SK-N-SH (cell line): ENCODE measurements around the gene HYLS1. TPM values are rescaled to one million over a fixed set of nuclear protein-coding genes. Genes with fewer than 3 reads are reported as not detected.

Experiments used
- CTCF ChIA-PET: fragments of 300-600, 350-600 bp; formaldehyde crosslinking; extraction: SDS; loops from one replicate; lab custom pipeline; 2021; lab: Yijun Ruan, JAX
- POLR2A ChIA-PET: fragments of 350-600 bp; sonication (Branson Sonifier 250); formaldehyde crosslinking; extraction: SDS; loops from one replicate; lab custom pipeline; 2020; ENCODE audit warnings: antibody characterized with exemption, inconsistent platforms; lab: Yijun Ruan, JAX
- DNase-seq: peaks from one replicate; pipeline ENCODE4 v3.0.0; 2012
- H2AFZ ChIP-seq: fragments of 200-600 bp; sonication (generic); 2 replicates; pipeline ENCODE4 v1.8.1; 2016; ENCODE audit warnings: antibody characterized with exemption, mild to moderate bottlenecking, low read depth
- H3F3A ChIP-seq: fragments of 200-600 bp; sonication (generic); replicated peaks from 2 replicates; pipeline ENCODE3; 2016; ENCODE audit warnings: antibody characterized with exemption, mild to moderate bottlenecking; ENCODE audit not compliant: insufficient read depth
- H3K27ac ChIP-seq, 2 experiments: fragments of 200-500 bp in 1 of 2; fragments of 200-600 bp in 1 of 2; sonication (Bioruptor generic) in 1 of 2; sonication (generic), shearing (Covaris generic) in 1 of 2; 2 replicates each; pipeline versions ENCODE4 v1.5.1 to v1.6.1; 2014 to 2016; ENCODE audit warnings: low read depth in 2 of 2, inconsistent platforms in 1 of 2, low read length in 1 of 2, mild to moderate bottlenecking in 1 of 2, mixed read lengths in 1 of 2
- H3K27me3 ChIP-seq: fragments of 200-600 bp; sonication (generic), shearing (Covaris generic); 2 replicates; pipeline ENCODE4 v1.6.1; 2016; ENCODE audit warnings: mixed run types; ENCODE audit not compliant: insufficient read depth
- H3K36me3 ChIP-seq, 2 experiments: fragments of 200-500 bp in 1 of 2; fragments of 200-600 bp in 1 of 2; sonication (Bioruptor generic) in 1 of 2; sonication (generic) in 1 of 2; replicated peaks in 1 of 2; 2 replicates each; pipeline versions ENCODE3 to v1.5.1; 2014 to 2016; ENCODE audit warnings: low read length in 1 of 2, mild to moderate bottlenecking in 1 of 2; ENCODE audit not compliant: insufficient read depth in 2 of 2, control insufficient read depth in 1 of 2
- H3K4me1 ChIP-seq, 2 experiments: fragments of 200-500 bp in 1 of 2; fragments of 200-600 bp in 1 of 2; sonication (Bioruptor generic) in 1 of 2; sonication (generic), shearing (Covaris generic) in 1 of 2; 2 replicates each; pipeline versions ENCODE4 v1.5.1 to v1.6.1; 2014 to 2016; ENCODE audit warnings: low read depth in 1 of 2, low read length in 1 of 2, mixed run types in 1 of 2; ENCODE audit not compliant: insufficient read depth in 2 of 2, control insufficient read depth in 1 of 2
- H3K4me2 ChIP-seq: fragments of 200-600 bp; sonication (generic), shearing (Covaris generic); 2 replicates; pipeline ENCODE4 v1.6.1; 2017; ENCODE audit warnings: mixed run types
- H3K4me3 ChIP-seq, 2 experiments: fragments of 200-500 bp in 1 of 2; fragments of 200-600 bp in 1 of 2; sonication (Bioruptor generic) in 1 of 2; sonication (generic), shearing (Covaris generic) in 1 of 2; 2 replicates each; pipeline versions ENCODE4 v1.5.1 to v1.8.1; 2014 to 2016; ENCODE audit warnings: low read depth in 2 of 2, inconsistent platforms in 1 of 2, low read length in 1 of 2, mild to moderate bottlenecking in 1 of 2, mixed read lengths in 1 of 2, moderate library complexity in 1 of 2
- H3K79me2 ChIP-seq: fragments of 200-600 bp; sonication (generic); 2 replicates; pipeline ENCODE4 v1.8.1; 2017; ENCODE audit warnings: mild to moderate bottlenecking; ENCODE audit not compliant: insufficient read depth
- H3K9ac ChIP-seq: fragments of 200-600 bp; sonication (generic); 2 replicates; pipeline ENCODE4 v1.6.1; 2017; ENCODE audit warnings: mixed run types
- H3K9me2 ChIP-seq: fragments of 200-600 bp; sonication (generic); 2 replicates; pipeline ENCODE4 v1.6.1; 2017; ENCODE audit warnings: mixed run types
- H3K9me3 ChIP-seq: fragments of 200-600 bp; sonication (generic); 2 replicates; pipeline ENCODE4 v1.6.1; 2017; ENCODE audit warnings: mixed run types, mild to moderate bottlenecking, moderate library complexity
- H4K20me1 ChIP-seq: fragments of 200-600 bp; sonication (generic); 2 replicates; pipeline ENCODE4 v1.6.1; 2017; ENCODE audit warnings: mild to moderate bottlenecking, mixed run types; ENCODE audit not compliant: insufficient read depth
- CTCF ChIP-seq: fragments of 200-600 bp; sonication (generic); IDR thresholded peaks from 2 replicates; pipeline ENCODE4 v1.6.1; 2017; ENCODE audit warnings: antibody characterized with exemption, mild to moderate bottlenecking, moderate library complexity
- ELF1 ChIP-seq: IDR thresholded peaks from 2 replicates; pipeline ENCODE4 v1.4.0; 2012
- EP300 ChIP-seq, 2 experiments: IDR thresholded peaks; 2 replicates each; pipeline versions ENCODE4 v1.4.0 to v1.6.1; 2012; ENCODE audit warnings: borderline replicate concordance in 1 of 2, low read depth in 1 of 2, low read length in 1 of 2
- FOSL2 ChIP-seq: IDR thresholded peaks from 2 replicates; pipeline ENCODE4 v1.4.0; 2012; ENCODE audit warnings: low read depth, mild to moderate bottlenecking, moderate library complexity, borderline replicate concordance
- GABPA ChIP-seq: IDR thresholded peaks from 2 replicates; pipeline ENCODE4 v1.4.0; 2012; ENCODE audit warnings: low read depth, mild to moderate bottlenecking
- IRF3 ChIP-seq: fragments of 150-350 bp; IDR thresholded peaks from 2 replicates; pipeline ENCODE4 v1.6.1; 2016; ENCODE audit warnings: mild to moderate bottlenecking, low read depth, low read length
- JUND ChIP-seq: IDR thresholded peaks from 2 replicates; pipeline ENCODE4 v1.4.0; 2012
- RFX5 ChIP-seq: IDR thresholded peaks from 2 replicates; pipeline ENCODE4 v1.6.1; 2012; ENCODE audit warnings: mild to moderate bottlenecking, improper control_type of control experiment, low read length
- RXRA ChIP-seq: IDR thresholded peaks from 2 replicates; pipeline ENCODE4 v1.4.0; 2012; ENCODE audit warnings: low read depth, mild to moderate bottlenecking, borderline replicate concordance
- SMC3 ChIP-seq: IDR thresholded peaks from 2 replicates; pipeline ENCODE4 v1.6.1; 2012; ENCODE audit warnings: low read depth, low read length, improper control_type of control experiment
- TEAD4 ChIP-seq: IDR thresholded peaks from 2 replicates; pipeline ENCODE4 v1.4.0; 2012; ENCODE audit warnings: mild to moderate bottlenecking, borderline replicate concordance; ENCODE audit not compliant: insufficient read depth
- USF2 ChIP-seq: fragments of 150-350 bp; IDR thresholded peaks from 2 replicates; pipeline ENCODE4 v1.6.1; 2017; ENCODE audit warnings: antibody characterized with exemption, low read length, low read depth, borderline replicate concordance
- WGBS: methylation state at CpG from one replicate; pipeline ENCODE4 v1.1.6; 2017; ENCODE audit warnings: low lambda C conversion rate; 5-methylcytosine and 5-hydroxymethylcytosine counted together
- polyA plus RNA-seq, 3 experiments: library from polyadenylated mRNA; depleted of rRNA; stranded (reverse); fragments of >200 nt; gene quantifications; 2 replicates each; pipeline ENCODE4 v1.2.3, GENCODE V29; 2012
- TF ChIP-seq, protein P1 (sequence below): IDR thresholded peaks from 2 replicates; pipeline ENCODE4 v1.4.0; 2012; ENCODE audit warnings: low read depth, borderline replicate concordance
- TF ChIP-seq, protein P2 (sequence below): IDR thresholded peaks from 2 replicates; pipeline ENCODE4 v1.4.0; 2012; ENCODE audit warnings: low read depth, borderline replicate concordance

Gene HYLS1
- polyA plus RNA-seq, 1 of the 3 experiments (the other 2 are of a cell fraction): 1.3 TPM

DNA sequence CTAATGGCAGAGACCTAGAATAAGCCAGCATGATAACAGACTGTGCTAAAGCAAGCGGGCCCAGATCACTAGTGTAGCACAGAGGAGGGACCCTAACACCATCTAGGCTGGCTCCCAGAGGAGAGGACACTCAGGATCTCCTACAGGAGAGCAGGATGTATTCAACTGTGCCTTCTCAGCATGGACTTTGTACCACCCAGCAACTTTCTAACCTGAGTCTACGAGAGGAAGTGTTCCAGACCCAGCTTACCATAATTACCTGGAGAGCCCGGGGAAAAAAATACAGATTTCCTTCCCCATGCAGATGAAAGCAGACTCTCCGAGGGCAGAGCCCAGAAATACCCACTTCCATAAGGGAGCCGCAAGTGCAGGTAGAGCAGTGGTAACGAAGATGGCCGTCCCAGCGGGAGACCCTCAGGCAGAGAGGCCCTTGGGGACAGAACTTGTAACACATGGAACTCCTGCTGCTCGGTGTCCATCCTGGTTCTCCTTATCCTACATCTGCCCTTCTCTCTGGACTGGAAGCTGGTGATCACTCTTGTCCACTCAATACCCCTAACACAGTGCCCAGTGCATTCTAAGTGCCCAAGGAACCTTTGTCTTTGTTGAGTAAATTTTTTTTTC lies 37.0 kb downstream of the HYLS1 start:
- Histone ChIP-seq H3K27me3 (peaks cover 26% of the 10 kb centered on the region; the same call in 1 of the 2 replicates), H3K4me1 (peaks cover 0 to 17% of the 10 kb centered on the region in 2 experiments; a peak in 1 of 4 replicates), H3K79me2 (no peaks in the 10 kb centered on the region), H3K36me3 (no peaks in the 10 kb centered on the region), H3K27ac (no peak overlapping the region), H3K9me2 (no peaks in the 10 kb centered on the region), H2AFZ (no peak overlapping the region), H3F3A (no peaks in the 10 kb centered on the region), H3K9ac (no peak overlapping the region), H4K20me1 (no peaks in the 10 kb centered on the region), H3K4me3 (no peak overlapping the region), H3K9me3 (no peaks in the 10 kb centered on the region), H3K4me2 (no peak overlapping the region)
- CTCF ChIA-PET: interaction anchor here (0.7 to 5.3 kb wide), 14 partner anchors 8 to 267 kb away, joined by 3 to 63 read pairs (median 5); partner anchors contain the start of gene CDON
- 82% methylated on average over 8 of the region's 9 CpGs for WGBS
- POLR2A ChIA-PET: interaction anchor here (1.0 to 1.7 kb wide), 4 partner anchors 137 to 269 kb away, joined by 3 to 5 read pairs (median 4); no protein-coding TSS in a partner anchor
- no peak for TF ChIP-seq RFX5
- TF ChIP-seq, protein P1, sequence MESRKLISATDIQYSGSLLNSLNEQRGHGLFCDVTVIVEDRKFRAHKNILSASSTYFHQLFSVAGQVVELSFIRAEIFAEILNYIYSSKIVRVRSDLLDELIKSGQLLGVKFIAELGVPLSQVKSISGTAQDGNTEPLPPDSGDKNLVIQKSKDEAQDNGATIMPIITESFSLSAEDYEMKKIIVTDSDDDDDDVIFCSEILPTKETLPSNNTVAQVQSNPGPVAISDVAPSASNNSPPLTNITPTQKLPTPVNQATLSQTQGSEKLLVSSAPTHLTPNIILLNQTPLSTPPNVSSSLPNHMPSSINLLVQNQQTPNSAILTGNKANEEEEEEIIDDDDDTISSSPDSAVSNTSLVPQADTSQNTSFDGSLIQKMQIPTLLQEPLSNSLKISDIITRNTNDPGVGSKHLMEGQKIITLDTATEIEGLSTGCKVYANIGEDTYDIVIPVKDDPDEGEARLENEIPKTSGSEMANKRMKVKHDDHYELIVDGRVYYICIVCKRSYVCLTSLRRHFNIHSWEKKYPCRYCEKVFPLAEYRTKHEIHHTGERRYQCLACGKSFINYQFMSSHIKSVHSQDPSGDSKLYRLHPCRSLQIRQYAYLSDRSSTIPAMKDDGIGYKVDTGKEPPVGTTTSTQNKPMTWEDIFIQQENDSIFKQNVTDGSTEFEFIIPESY: no peak
- no peak for TF ChIP-seq SMC3
- TF ChIP-seq USF2: no peak
- no peak for TF ChIP-seq EP300 (IDR thresholded peaks at IDR 0.05; ENCODE audit: borderline replicate concordance in 1 of 2, low read depth in 1 of 2, low read length in 1 of 2)
- no peak for TF ChIP-seq CTCF
- no peak for TF ChIP-seq TEAD4
- TF ChIP-seq, protein P2, sequence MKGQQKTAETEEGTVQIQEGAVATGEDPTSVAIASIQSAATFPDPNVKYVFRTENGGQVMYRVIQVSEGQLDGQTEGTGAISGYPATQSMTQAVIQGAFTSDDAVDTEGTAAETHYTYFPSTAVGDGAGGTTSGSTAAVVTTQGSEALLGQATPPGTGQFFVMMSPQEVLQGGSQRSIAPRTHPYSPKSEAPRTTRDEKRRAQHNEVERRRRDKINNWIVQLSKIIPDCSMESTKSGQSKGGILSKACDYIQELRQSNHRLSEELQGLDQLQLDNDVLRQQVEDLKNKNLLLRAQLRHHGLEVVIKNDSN: no peak
- TF ChIP-seq FOSL2: no peak
- no peak for TF ChIP-seq GABPA
- TF ChIP-seq JUND: no peak
- TF ChIP-seq RXRA: no peak
- TF ChIP-seq IRF3: no peak
- TF ChIP-seq ELF1: no peak
- no peak for DNase-seq
